Hematopoietic multipotent progenitor cell treated with erythropoietin and hydrocortisone succinate and interleukin-3 and kit ligand, for 6 days (in vitro differentiated cells): ENCODE data around the gene TENM4.
"Not testable (repeated sequence)": the region's sequence is repeated elsewhere in the genome, so short reads cannot be mapped to it uniquely, and the experiment has no call there.

Experiments used
- DNase-seq: peaks from one replicate; pipeline ENCODE4 v3.0.0-alpha.2; 2015

Gene TENM4

DNA sequence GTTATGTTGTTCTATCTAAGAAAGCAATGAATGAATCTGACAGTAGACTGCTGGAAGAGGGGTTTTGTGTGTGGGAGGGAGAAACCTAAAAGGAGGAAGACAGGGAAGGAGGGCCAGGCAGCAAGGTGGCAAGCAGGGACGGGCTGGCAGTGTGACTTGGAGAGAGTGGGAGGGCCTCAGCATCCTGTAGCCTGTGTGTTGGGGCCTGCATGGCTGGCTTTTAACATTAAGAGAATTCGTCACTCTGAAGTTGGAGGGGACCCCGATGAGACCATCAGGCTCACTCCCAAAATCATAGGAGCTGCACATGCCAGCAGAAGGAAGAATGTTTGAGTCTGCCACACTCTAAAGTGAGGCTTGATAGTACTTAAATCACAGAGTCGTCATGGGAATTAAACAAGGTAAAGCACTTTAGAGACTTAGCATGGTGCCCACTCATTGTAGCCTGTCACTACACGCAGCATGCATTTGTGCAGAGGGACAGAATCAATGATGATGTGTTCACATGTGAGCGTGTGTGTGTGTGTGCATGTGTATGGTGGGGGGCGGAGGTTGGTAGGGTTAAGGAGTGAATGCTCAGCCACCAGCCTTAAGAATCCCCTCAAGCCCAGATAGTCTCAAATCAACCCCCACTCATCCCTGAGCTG, 199.5 kb downstream of the TENM4 start:
- no peak for DNase-seq

GRCh38 chr11:79237703-79238102, 203.1 kb downstream of the TENM4 start:
- DNase-seq: no peak

DNA sequence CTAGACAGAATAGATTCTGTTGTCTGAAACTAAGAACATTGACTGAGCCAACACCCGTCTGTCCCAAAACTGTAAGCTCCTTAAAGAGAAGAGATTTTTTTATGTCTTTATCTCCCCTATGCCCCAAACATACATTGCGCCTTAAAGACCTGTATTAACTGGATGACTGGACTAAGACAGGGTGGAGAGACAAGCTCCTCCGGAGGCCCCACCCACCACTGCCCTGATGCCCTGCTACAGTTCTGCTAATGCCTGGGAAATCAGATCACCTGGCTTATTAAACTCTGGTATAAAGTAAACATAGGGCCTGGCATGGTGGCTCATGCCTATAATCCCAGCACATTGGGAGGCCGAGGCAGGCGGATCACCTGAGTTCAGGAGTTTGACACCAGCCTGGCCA, 203.7 kb downstream of the TENM4 start:
- no peak for DNase-seq

DNA sequence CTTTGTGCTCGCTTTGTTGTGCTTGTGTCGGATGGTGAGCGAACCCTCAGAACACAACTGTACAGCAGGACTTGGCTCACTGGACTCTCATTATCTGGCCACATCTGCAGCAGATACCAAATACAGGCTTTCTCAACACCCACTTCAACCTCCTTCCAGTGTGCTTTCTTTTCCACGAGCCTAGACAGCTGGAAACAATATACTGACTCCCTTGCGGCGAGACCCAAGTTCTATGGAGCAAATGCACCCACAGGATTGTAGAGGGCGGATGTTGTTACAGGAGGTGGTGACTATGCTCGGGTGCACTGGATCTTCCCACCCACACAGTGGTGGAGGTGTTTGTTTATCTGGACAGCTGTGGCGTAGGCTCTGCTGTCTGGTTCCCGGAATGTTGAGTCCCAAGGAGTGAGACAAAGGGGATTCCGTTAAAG, 204.3 kb downstream of the TENM4 start:
- DNase-seq: no peak

DNA sequence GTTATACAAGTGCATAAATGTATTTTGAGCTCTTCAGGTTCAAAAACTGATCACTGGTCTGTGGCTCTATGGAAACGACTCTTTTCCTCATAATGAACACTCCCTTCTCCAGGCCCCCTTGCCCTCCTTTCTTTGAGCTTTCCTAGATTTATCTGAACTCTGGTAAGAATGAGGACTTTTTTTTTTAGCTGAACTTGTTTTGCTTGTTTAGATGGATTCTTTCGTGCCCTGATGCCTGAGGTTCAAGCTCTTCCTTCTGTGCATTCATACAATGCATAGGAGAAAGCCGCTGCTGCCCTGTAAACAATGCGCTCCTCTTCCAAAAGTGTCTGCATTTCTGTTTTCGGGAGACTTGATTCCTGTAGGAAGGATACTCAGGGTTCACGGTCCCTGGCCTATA, 205.1 kb downstream of the TENM4 start:
- DNase-seq: no peak

GRCh38 chr11:79232346-79232745, 208.5 kb downstream of the TENM4 start:
- DNase-seq: no peak

GRCh38 chr11:79229047-79229446, 211.8 kb downstream of the TENM4 start:
- DNase-seq: no peak

- no peak for DNase-seq
Measured at GRCh38 chr11:79227767-79228755, 212.8 kb downstream of the TENM4 start.

- DNase-seq: no peak
Measured at GRCh38 chr11:79227308-79227707, 213.5 kb downstream of the TENM4 start.

DNA sequence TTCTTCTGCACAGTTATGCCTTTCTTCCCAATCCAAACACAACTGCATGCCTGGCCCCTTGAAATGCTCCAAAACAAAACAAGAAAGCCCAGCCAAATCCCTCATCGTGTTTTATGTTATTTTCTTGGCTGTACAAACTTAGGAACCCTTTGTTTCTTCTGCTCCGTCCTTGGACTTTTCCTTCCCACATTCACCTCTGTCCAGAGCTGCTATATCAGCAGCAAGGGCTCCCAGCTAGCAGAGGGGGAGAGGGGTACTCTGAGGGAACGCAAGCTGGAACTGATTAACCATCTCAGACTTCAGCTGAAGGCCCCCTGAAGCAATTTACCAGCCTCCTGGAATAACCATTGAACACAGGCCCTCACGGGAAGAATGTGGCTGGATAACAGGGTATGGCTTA, 214.7 kb downstream of the TENM4 start:
- no peak for DNase-seq

DNA sequence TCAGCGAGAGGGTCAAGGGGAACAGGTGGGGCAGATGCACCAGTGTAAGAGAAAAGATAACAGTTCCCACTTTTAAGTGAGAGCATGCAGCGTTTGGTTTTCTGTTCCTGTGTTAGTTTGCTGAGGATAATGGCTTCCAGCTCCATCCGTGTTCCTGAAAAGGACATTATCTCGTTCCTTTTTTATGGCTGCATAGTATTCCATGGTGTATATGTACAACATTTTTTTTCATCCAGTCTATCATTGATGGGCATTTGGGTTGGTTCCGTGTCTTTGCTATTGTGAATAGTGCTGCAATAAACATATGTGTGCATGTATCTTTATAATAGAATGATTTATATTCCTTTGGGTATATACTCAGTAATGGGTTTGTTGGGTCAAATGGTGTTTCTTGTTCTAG, 218.7 kb downstream of the TENM4 start:
- not testable (repeated sequence) for DNase-seq

DNA sequence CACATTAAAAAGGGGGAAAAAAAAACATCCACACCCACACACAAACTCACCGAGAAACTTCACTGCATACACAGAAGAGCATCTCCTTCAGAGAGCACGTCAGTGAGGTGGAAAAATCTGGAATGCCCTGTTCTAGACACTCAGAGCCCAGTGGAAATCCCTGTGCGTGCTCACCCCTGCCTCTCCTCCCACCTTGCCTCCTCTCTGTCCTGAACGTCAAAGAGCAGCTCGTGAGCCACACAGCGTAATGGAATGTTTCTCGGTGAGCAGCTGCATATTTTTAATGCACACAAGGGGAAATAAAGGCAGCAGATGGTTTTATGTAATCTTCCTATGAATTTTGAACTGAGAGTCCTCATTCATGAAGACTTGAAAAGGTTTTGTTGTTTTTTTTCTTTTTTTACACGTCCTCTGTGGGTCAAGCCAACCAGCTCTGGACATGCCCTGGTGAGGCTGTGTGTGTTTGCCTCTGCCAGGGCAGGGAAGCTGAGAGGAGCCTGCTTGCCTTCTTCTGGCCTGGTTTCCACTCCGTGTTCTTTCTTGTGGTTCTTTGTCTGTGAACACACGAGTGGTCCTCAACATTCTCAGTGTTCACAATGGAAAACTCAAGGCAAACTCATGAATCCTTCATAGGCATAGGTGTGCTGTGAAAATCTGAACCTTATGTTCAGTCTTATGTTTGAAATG, 219.2 kb downstream of the TENM4 start:
- no peak for DNase-seq

- DNase-seq: no peak
Measured at GRCh38 chr11:79220171-79220570, 220.7 kb downstream of the TENM4 start.

- no peak for DNase-seq
Measured at GRCh38 chr11:79219186-79220045, 221.4 kb downstream of the TENM4 start.

DNA sequence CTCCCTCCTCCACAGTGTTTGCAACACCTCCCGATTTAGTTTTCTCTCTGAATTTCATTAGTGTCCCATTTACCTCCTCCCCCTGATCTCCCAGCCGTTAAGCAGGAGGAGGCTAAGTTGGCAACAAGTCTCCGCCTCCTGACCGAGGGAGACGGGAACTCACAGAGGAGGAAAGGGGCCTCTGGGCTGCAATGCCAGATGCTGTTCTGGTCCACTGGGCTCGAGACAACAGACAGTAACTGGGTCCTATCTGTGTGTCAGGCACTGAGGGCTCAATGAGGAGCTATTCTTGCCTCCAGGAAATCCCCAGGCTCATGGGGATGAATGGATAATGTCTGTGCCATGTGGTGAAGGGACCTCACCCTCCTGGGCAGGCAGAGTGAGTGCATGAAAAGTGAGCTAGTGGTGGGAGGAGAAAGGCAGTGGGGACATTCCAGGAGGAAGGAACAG, 228.1 kb downstream of the TENM4 start:
- DNase-seq: no peak

DNA sequence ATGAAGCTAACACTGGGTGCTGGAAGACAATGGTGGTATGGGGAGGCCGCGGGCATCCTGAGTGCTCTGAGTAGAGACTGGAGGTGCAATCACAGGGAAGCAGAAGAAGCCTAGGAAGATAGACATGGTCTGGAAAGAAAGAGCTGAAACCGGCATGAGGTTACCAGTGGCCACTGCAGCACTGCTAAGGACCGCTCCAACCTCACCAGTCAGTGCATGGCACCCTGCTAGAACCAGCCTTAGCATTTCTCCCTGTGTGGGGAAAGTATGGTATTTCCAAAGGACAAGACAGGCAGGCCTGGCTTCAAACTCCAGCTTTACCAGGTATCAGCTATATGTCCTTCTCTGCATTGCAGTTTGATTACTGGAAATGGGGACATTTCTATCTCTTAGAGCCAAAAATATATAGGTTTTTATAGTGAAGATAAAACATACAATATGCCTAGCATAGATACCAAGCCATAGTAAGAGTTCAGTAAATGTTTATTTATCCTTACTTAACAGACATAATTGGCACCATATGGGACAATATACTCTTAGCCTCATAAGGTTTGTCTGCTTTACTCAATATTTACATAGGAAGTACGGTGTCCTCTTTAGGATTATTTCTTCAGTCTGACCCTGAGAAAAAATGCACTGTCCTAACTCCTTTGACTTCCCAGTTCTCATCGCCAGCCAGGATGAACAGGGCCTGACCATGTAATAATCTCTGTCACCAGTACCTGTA, 231.1 kb downstream of the TENM4 start:
- DNase-seq: no peak

GRCh38 chr11:79208126-79208525, 232.7 kb downstream of the TENM4 start:
- DNase-seq: no peak

DNA sequence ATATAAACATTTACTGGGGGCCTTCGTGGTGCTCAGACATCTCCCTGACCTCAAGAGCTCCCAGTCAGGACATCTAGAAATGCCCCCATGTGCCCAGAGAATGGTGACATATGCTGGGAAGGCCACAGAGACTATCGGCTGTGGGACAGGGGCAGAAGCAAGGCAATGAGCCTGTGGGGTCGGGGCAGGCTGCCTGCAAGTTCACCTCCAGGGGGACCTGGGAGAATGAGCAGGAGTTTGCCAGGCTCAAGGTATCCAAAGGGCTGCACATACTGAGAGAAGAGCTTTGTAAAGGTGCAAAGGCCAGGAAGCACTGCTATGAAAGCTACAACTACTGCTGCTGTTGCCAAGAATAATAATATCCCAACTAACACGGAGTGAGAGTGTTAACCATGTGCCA, 233.9 kb downstream of the TENM4 start:
- no peak for DNase-seq

GRCh38 chr11:79205786-79206185, 235.0 kb downstream of the TENM4 start:
- no peak for DNase-seq

DNA sequence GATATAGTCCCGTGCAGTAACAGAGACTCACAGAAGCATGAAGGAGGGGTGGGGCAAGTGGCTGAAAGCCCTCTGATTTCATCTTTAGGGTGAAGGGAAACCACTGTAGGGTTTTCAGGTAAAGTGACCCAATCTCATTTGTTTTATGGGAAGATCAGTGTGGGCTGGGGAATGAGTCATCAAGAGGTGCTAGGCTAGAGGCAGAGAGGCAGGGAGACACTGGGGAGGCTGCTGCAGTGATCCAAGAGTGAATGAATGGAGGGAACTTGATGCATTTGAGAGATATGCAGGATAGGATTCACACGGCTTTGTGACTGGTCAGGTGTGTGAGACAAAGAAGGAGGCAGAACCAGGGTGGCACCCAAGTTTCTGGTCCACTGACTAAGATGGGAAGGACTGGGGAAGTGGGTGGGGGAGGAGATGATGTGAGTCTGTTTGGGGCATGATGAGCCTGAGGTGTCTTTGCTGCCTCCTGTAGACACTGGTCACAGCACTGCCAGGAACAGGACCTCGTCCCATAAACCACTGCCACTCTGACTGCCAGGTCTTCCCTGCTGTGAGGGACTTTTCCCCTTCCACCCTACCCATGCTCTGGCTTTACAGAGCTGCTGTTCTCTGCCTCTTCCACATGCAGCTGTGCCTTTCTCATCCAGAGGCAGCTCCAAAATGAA, 239.0 kb downstream of the TENM4 start:
- DNase-seq: no peak

GRCh38 chr11:79200398-79201070, 240.3 kb downstream of the TENM4 start:
- DNase-seq: no peak
